NOMO-1 treated with DMSO at 0.1 percent for 48 hours (cell line): ENCODE results near the gene LRP1B.

ENCODE experiments used
- DNase-seq: peaks from one replicate; lab custom pipeline; 2025; ENCODE audit not compliant: unreplicated experiment; lab: John Stamatoyannopoulos, UW

Gene LRP1B

DNA sequence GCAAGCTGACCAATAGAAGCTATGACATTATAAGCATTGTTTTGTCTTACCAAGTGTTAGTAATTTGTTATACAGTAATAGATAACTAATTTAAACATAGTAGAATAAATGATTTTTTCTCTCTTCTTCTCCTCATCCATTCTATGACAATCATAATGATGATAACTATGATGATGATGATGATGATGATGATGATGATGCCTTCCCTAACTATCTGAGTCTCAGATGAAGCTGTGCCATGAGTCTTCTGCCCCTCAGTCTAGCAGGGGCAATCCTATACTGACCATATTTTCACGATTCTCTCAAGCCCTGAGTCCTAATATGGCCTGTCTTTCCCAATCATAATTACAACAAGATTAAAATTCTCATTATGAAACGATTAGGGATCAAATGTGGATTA is 1369.0 kb downstream of the LRP1B start:
- no peak for DNase-seq

GRCh38 chr2:140759426-140760156 is 1371.2 kb downstream of the LRP1B start:
- no peak for DNase-seq

- no peak for DNase-seq
These were observed 1383.2 kb downstream of the LRP1B start for GRCh38 chr2:140747665-140748064.

DNA sequence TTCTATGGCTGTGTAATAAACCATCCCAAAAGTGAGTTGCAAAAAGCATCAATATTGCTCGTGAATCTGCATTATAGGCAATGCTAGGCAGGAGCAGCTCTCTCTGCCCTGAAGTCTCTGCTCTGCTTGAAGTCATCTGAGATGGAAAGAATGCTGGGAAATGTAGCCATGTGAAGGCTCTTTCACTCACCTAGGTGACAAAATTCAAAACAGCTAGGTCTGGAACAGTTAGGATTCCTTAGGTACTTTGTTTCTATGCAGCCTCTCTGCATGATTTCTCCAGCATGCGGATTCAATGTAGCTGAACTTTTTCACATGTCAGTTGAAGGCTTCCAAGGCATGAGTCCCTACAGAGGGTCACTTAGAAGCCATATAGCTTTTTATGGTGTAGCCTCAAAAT is 1383.7 kb downstream of the LRP1B start:
- DNase-seq, result no peak

DNA sequence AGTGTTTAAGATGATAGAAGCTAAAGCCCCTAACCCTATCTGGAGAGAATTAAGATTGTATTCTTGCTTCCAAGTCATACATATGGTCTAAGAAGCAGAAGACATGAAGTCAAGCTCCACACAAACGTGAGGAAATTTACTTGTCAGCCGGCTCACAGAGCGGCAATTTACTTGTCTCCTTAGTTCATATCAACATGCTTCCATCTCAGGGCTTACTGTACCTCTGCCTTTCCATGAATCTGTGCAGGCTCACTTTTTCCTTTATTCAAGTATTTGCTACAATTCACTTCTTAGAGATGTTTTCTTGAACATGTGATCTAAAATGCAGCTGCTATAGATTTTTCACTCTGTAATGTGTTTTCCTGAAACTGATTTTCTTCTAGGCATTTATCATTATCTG is 1386.4 kb downstream of the LRP1B start:
- no peak for DNase-seq

DNA sequence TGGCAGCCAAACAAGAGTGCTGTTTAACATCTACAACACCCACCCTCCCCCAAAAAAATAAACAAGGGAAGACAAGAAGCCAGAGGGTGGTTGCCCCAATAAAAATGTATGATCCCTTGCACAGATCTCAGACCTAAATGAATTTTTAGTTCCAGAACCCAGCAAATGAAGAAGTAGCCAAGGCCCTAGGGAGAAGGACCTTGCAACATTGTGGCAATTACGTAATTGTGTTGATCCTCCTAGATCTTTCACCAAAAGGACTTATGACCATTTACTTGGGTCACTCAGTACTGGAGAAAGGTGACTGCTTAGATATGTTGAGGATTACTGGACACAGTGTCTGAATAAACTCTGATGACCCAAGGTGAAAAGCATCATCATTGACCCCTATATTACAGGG is 1393.8 kb downstream of the LRP1B start:
- peak; percentile 69 for DNase-seq

DNA sequence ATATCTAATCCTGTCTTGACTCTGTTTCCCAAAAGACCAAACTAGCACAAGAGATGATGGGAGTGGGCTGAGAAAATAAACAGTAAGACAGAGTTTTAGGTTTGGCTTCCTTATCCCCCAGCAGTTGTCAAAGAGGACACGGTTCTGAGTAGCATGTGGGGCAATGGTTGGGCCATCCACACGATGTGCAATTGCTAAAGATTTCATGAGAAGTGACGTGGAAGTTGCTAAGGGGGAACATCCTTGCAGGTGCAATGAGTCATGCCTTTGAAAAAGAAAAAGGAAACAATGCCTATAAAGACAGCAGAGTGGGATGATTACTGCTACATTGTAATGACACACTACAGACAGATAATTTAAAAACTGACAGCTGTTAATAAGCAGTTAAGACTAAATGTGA is 1395.8 kb downstream of the LRP1B start:
- DNase-seq, result peak; percentile 85

DNA sequence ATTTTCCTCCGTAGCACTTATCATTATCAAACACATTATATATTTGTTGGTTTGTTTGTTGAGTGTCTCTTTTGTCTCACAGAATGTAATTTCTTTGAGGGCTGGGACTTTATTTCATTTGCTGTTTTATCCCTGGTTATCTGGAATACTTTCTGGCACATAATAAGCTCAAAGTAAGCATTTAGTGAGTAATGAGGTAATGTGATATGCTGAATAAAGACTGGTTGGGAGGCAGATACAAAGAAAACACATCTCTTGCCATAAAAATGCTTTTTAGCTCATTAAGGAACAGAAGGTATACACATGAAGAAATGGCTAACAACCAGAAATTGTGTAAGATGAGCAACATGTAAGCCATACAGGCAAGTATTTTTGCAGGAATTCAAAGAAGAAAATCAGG is 1411.8 kb downstream of the LRP1B start:
- DNase-seq, result no peak

DNA sequence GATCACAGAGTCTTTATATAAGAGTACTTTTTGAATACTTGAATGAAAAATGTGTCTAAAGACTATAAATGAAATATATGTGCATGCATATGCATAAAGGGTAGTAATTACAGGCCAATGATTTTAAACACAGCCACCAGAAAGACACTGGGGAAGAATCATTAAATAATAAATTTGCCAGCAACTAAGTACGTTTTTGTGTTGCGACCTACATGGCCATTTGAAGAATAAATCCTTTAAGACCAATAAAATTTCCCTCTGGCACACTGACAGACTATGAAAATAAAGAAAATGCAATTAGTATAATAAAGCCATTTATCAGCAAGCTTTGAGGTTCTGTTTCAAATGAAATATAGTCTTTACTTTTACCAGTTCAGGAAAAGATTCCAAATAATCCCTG is 1413.3 kb downstream of the LRP1B start:
- DNase-seq, result no peak

- DNase-seq, result no peak
These were observed 1416.2 kb downstream of the LRP1B start for GRCh38 chr2:140714586-140714985.

DNA sequence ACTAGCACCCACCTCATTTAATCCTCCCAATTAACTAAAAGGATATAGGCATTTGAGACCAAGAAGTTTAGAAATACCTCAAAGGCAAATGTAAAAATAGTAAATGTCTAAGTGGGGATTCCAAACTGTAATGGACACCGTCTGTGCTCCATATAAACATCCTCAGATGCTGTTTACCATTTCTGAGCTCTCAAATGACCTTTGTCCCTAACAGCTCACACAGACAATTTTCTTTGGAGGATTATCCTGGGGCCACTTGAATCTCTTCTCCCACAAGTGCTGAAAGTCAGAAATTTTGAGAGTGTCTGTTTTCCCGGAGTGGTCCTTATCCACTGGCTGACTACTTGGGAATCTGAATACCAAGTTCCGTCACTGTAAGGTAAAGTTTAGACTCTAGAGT is 1418.9 kb downstream of the LRP1B start:
- no peak for DNase-seq

DNA sequence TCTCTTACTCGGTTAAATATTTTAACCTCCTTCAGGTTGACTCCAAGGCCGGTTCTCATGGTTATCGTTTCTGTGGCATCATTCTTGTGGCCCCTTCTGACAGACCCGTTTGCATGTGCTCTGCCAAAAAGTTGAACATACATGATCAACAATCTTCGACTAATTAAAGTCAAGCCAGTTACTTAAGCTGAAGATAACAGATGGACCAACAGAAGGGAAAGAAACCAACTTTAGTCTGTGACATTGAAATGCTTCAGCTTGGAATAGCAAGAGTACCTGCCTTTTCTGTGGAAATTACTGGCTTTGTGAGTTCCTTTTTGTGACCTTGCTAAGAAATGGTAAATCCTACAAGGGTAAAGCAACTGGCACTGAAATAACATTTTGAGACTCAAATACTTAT is 1429.1 kb downstream of the LRP1B start:
- no peak for DNase-seq

GRCh38 chr2:140698636-140699035 is 1432.2 kb downstream of the LRP1B start:
- no peak for DNase-seq

DNA sequence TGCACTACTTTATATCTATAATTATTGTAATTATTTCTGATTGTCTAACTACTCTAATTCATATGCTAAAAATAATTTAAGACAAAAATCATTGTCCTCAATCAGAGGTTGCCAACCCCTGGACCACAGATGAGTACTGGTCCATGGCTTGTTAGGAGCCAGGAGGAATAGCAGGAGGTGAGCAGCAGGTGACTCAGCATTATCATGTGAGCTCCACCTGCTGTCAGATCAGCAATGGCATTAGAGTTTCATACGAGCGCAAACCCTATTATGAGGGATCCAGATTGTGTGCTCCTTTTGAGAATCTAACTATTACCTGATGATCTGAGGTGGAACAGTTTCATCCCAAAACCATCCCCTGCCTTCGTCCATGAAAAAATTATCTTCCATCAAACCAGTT is 1434.4 kb downstream of the LRP1B start:
- DNase-seq, result no peak

DNA sequence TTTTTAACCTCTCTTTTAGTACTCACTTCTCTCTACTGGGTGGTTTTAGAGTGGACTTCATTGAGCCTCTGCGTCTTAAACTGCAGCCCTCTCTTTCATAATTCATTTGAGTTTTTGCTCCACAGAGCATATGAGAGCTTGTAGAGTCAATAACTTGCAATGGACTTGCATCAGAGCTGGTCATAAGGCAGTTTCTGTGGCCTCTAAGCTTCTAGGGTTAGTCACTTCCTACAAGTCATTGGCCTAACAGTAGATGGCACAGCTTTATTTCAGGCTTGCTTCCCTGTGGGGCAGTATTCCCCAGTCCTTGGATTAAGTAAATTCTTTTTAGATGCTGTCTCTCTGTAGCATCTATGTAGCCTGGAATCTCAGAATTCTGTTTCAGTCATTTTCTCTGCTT is 1435.7 kb downstream of the LRP1B start:
- peak; percentile 84 for DNase-seq

GRCh38 chr2:140687825-140688224 is 1443.0 kb downstream of the LRP1B start:
- no peak for DNase-seq

- DNase-seq, result no peak
These were observed 1447.2 kb downstream of the LRP1B start for GRCh38 chr2:140683658-140684057.

- DNase-seq, result no peak
These were observed 1450.0 kb downstream of the LRP1B start for GRCh38 chr2:140680862-140681261.

DNA sequence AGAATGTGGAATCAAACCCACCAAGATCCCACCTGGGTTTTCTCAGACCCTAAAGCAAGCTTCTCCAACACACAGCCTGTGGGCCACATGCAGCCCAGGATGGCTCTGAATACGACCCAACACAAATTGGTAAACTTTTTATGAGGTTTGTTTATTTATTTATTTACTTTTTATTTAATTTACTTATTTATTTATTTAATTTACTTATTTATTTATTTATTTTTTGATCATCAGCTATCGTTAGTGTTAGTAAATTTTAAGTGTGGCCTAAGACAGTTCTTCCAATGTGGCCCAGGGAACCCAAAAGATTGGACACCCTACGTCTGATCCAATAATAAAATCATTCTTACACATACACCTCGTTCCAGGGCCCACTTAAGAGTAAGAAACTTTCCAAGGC is 1451.1 kb downstream of the LRP1B start:
- no peak for DNase-seq

- no peak for DNase-seq
These were observed 1460.9 kb downstream of the LRP1B start for GRCh38 chr2:140669911-140670310.

DNA sequence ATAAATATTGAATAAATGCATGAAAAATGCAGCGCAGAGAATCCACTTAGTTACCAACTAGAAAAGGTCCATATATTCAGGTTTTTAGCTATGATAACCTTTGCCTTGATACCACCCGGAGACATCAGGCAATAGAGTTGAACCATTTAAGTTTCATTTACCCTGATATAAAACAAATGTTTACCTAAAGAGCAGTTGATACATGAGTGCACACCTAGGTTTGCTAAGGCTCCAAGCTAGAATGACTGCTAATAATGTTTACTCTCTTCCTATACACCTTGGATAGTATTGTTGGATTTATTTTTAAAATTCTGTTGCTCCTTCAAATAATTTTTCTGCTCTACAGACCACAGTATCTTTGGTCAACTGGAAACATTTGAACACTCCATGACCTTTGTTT is 1463.6 kb downstream of the LRP1B start:
- DNase-seq, result no peak

GRCh38 chr2:140662504-140662903 is 1468.3 kb downstream of the LRP1B start:
- no peak for DNase-seq
